GM12878 (cell line): ENCODE measurements around the gene CELF2. TPM values are rescaled to one million over a fixed set of nuclear protein-coding genes. Genes with fewer than 3 reads are reported as not detected.

ENCODE experiments used
- ATAC-seq: fragments of 200-7000 bp; cut with Tn5 transposase; 3 replicates; pipeline ENCODE4 v1.9.1; 2020; ENCODE audit warnings: mild to moderate bottlenecking, moderate library complexity
- BruUV-seq: library from RNA; stranded (reverse); fragments of 400-500 nt; replicated peaks from 2 replicates; lab custom pipeline; 2021; lab: Mats Ljungman, UMichigan
- CTCF ChIA-PET: fragments of 300-600 bp; sonication (Branson Sonifier 250); formaldehyde crosslinking; extraction: SDS; loops from one replicate; lab custom pipeline; 2021; ENCODE audit warnings: inconsistent platforms; lab: Yijun Ruan, JAX
- POLR2A ChIA-PET: fragments of 350-600 bp; formaldehyde crosslinking; extraction: SDS; loops from one replicate; lab custom pipeline; 2021; ENCODE audit warnings: inconsistent platforms; lab: Charles Lee
- RAD21 ChIA-PET: fragments of 300-600 bp; sonication (Branson Sonifier 250); formaldehyde crosslinking; loops from one replicate; lab custom pipeline; 2023; ENCODE audit warnings: antibody characterized with exemption; ENCODE audit not compliant: unreplicated experiment; lab: Charles Lee
- SMC1A ChIA-PET: fragments of 300-600 bp; sonication (Branson Sonifier 250); formaldehyde crosslinking; loops from one replicate; lab custom pipeline; 2023; ENCODE audit not compliant: unreplicated experiment, uncharacterized antibody; lab: Charles Lee
- DNase-seq: peaks from one replicate; pipeline ENCODE4 v3.0.0-alpha.2; 2011; ENCODE audit warnings: low read depth, low spot score
- FAIRE-seq: peaks from 3 replicates; lab custom pipeline; 2011; peaks lifted over from hg19 to GRCh38; lab: Jason Lieb, UNC
- H2AFZ ChIP-seq: 2 replicates; pipeline ENCODE4 v1.6.0; 2011; ENCODE audit warnings: low read depth, low read length, control low read depth; ENCODE audit not compliant: control insufficient read depth
- H3K27ac ChIP-seq: 2 replicates; pipeline ENCODE4 v1.5.1; 2011; ENCODE audit warnings: control low read depth; ENCODE audit not compliant: control insufficient read depth, insufficient read depth
- H3K27me3 ChIP-seq, 2 experiments: replicated peaks in 1 of 2; 2 replicates each; pipeline versions ENCODE4 v1.6.0 to v1.6.1; 2011; ENCODE audit warnings: low read length in 1 of 2; ENCODE audit not compliant: control insufficient read depth in 2 of 2, insufficient read depth in 2 of 2
- H3K36me3 ChIP-seq, 2 experiments: 2 replicates each; pipeline ENCODE4 v1.5.1; 2011; ENCODE audit warnings: low read length in 1 of 2; ENCODE audit not compliant: control insufficient read depth in 2 of 2, insufficient read depth in 2 of 2
- H3K4me1 ChIP-seq: 2 replicates; pipeline ENCODE4 v1.6.1; 2011; ENCODE audit warnings: mild to moderate bottlenecking, low read length, moderate library complexity, mixed read lengths; ENCODE audit not compliant: control insufficient read depth, insufficient read depth
- H3K4me2 ChIP-seq: 2 replicates; pipeline ENCODE4 v1.6.0; 2011; ENCODE audit warnings: control low read depth; ENCODE audit not compliant: control insufficient read depth, insufficient read depth
- H3K4me3 ChIP-seq: fragments of 200-600 bp; sonication (generic); 2 replicates; pipeline ENCODE4 v1.5.1; 2016
- H3K79me2 ChIP-seq: 2 replicates; pipeline ENCODE4 v1.6.0; 2011; ENCODE audit warnings: low read length; ENCODE audit not compliant: control insufficient read depth, insufficient read depth
- H3K9ac ChIP-seq: 2 replicates; pipeline ENCODE4 v1.8.0; 2011; ENCODE audit warnings: low read length, control low read depth, mixed read lengths; ENCODE audit not compliant: control insufficient read depth, insufficient read depth
- H3K9me3 ChIP-seq: replicated peaks from 3 replicates; pipeline ENCODE4 v1.5.1; 2011; ENCODE audit warnings: mild to moderate bottlenecking, low read length; ENCODE audit not compliant: control insufficient read depth, insufficient read depth
- H4K20me1 ChIP-seq: 2 replicates; pipeline ENCODE4 v1.6.0; 2011; ENCODE audit not compliant: control insufficient read depth, insufficient read depth
- BACH1 ChIP-seq: fragments of 450-650 bp; IDR thresholded peaks from 2 replicates; pipeline ENCODE4 v1.6.1; 2017; ENCODE audit warnings: mild to moderate bottlenecking, borderline replicate concordance
- BCLAF1 ChIP-seq: fragments of 450-650 bp; IDR thresholded peaks from 2 replicates; pipeline ENCODE4 v1.6.1; 2017; ENCODE audit warnings: antibody characterized with exemption, mild to moderate bottlenecking, moderate library complexity
- BHLHE40 ChIP-seq, 2 experiments: fragments of 450-650 bp in 1 of 2; IDR thresholded peaks; 2 replicates each; pipeline ENCODE4 v1.6.1; 2011 to 2017; ENCODE audit warnings: low read depth in 2 of 2, borderline replicate concordance in 1 of 2, improper control_type of control experiment in 1 of 2, low read length in 1 of 2, mild to moderate bottlenecking in 1 of 2
- CREB1 ChIP-seq: IDR thresholded peaks from 2 replicates; pipeline ENCODE4 v1.6.1; 2012; ENCODE audit warnings: low read depth, mild to moderate bottlenecking, inconsistent platforms
- DPF2 ChIP-seq: fragments of 450-650 bp; IDR thresholded peaks from 2 replicates; pipeline ENCODE4 v1.6.1; 2017; ENCODE audit warnings: mild to moderate bottlenecking
- IKZF2 ChIP-seq, 2 experiments: fragments of 450-650 bp; IDR thresholded peaks; 2 replicates each; pipeline ENCODE4 v1.6.1; 2017; ENCODE audit warnings: mild to moderate bottlenecking in 2 of 2, moderate library complexity in 2 of 2
- RB1 ChIP-seq: fragments of 450-650 bp; formaldehyde crosslinking; IDR thresholded peaks from 2 replicates; pipeline ENCODE4 v1.6.1; 2017; ENCODE audit warnings: mild to moderate bottlenecking, borderline replicate concordance
- REST ChIP-seq: IDR thresholded peaks from 2 replicates; pipeline ENCODE4 v1.6.1; 2012; ENCODE audit warnings: mild to moderate bottlenecking, low read depth, low read length
- RUNX3 ChIP-seq: IDR thresholded peaks from 2 replicates; pipeline ENCODE4 v1.6.1; 2012; ENCODE audit warnings: low read length, inconsistent platforms
- STAT3 ChIP-seq: IDR thresholded peaks from 2 replicates; pipeline ENCODE4 v1.6.1; 2011; ENCODE audit warnings: low read depth, low read length, improper control_type of control experiment
- TCF3 ChIP-seq: IDR thresholded peaks from 2 replicates; pipeline ENCODE4 v1.6.1; 2012; ENCODE audit warnings: low read depth, mild to moderate bottlenecking, low read length, borderline replicate concordance; ENCODE audit not compliant: insufficient read depth
- WGBS: methylation state at CpG from one replicate; pipeline ENCODE4 v1.1.6; 2016; ENCODE audit warnings: low lambda C conversion rate; ENCODE audit not compliant: insufficient replicate concordance, insufficient coverage; ENCODE audit errors: missing lambda C conversion rate; 5-methylcytosine and 5-hydroxymethylcytosine counted together
- in situ Hi-C: fragments of 300-500 bp; cut with MboI; formaldehyde crosslinking; loops from 9 replicates; pipeline ENCODE4 v1.14.3; 2018; ENCODE audit warnings: mixed read lengths
- intact Hi-C: fragments of 100-400 bp; cut with micrococcal nuclease; formaldehyde crosslinking; loops from one replicate; pipeline ENCODE4 v1.14.2; 2022; ENCODE audit not compliant: unreplicated experiment
- polyA plus RNA-seq, 11 experiments: library from polyadenylated mRNA; depleted of rRNA in 4 of 11; unstranded in 6 of 11; stranded (reverse) in 5 of 11; fragments of >200 nt; fragmentation: Nextera tagmentation in 4 of 11; fragmentation: Illumina TruSeq in 1 of 11; extraction: Ambion mirVana in 4 of 11; extraction: Trizol in 1 of 11; gene quantifications; 1 replicate in 1 of 11; 2 replicates in 10 of 11; pipeline versions ENCODE4 v1.2.1 to v1.2.3, GENCODE V29; 2011 to 2016; ENCODE audit warnings: inconsistent platforms in 2 of 11, missing spikeins in 2 of 11, low read depth in 1 of 11
- total RNA-seq, 4 experiments: library from RNA; depleted of rRNA in 3 of 4; stranded (reverse); fragments of >200 nt in 3 of 4; fragmentation: Illumina TruSeq in 1 of 4; extraction: Trizol in 1 of 4; gene quantifications; 2 replicates each; pipeline versions ENCODE4 v1.2.1 to v1.2.3, GENCODE V29; 2013 to 2021
- TF ChIP-seq, protein P1 (sequence below): IDR thresholded peaks from 2 replicates; pipeline ENCODE4 v1.6.1; 2012; ENCODE audit warnings: low read depth, low read length, improper control_type of control experiment
- TF ChIP-seq, protein P2 (sequence below): fragments of 450-650 bp; conservative IDR thresholded peaks from 2 replicates; pipeline ENCODE4 v1.6.1; 2017; ENCODE audit warnings: mild to moderate bottlenecking, moderate library complexity

Gene CELF2
- total and polyA plus RNA-seq, 10 of the 15 experiments (the other 5 are each of a cell fraction or from before 2014, with no cell fraction given): 20.8 to 129 (median 86.3) TPM

DNA sequence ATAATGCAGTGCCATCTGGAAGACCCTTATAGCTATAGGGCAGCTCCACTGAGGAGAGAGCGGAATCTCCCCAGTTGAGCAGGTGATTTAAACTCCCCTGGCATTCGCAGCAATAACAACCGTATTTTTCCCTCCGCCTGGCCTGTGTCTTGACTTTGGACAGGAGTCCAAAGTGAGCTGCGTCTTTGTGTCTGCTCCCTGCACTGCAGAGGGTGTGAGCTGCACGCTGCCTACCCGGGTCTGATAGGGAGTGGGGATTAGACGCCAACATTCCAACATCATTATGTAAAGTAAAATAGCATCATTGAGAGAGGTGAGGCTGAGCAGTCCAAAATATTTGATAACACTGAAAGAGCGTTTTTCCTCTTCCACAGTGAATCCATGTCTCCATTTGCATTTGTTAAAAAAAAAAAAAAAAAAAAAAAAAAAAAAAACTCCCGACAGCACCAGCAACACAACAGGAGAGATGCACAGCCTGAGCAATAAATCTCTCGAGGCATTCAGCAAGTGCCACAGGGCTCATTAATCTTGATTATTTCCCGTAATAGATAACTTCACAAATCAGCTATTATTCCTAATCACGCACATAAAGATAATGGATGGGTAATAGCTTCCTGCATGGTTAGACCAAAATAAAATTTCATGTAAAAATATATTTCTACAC lies 68.6 kb downstream of the CELF2 start (continued):
- TF ChIP-seq BCLAF1: no peak
- TF ChIP-seq STAT3: no peak
- TF ChIP-seq BACH1: no peak
- TF ChIP-seq IKZF2 (IDR thresholded peaks at IDR 0.05): no peak

GRCh38 chr10:11087372-11087771 lies 69.7 kb downstream of the CELF2 start:
- BruUV-seq: no TSS peak
- H3K4me3 ChIP-seq: no peak overlapping the region
- ChIA-PET CTCF (no interaction called here), RAD21 (no interaction called here), POLR2A (no interaction called here), SMC1A (no interaction called here)
- no peaks in the 10 kb centered on the region for H4K20me1 ChIP-seq
- H3K9me3 ChIP-seq: no peaks in the 10 kb centered on the region
- no peak overlapping the region for H2AFZ ChIP-seq
- WGBS: 96% methylated on average over 9 of the region's 9 CpGs
- H3K27me3 ChIP-seq: no peaks in the 10 kb centered on the region
- intact Hi-C loops: no loop called here
- ATAC-seq (no peak), DNase-seq (no peak), FAIRE-seq (no peak)
- H3K27ac ChIP-seq: no peak overlapping the region
- H3K79me2 ChIP-seq: no peaks in the 10 kb centered on the region
- no peak overlapping the region for H3K4me2 ChIP-seq
- H3K36me3 ChIP-seq: no peaks in the 10 kb centered on the region
- no peak overlapping the region for H3K9ac ChIP-seq
- peaks cover 5% of the 10 kb centered on the region; the same call in 1 of the 2 replicates for H3K4me1 ChIP-seq
- in situ Hi-C loops: no loop called here
- TF ChIP-seq RUNX3 (no peak), REST (no peak), BHLHE40 (IDR thresholded peaks at IDR 0.05; ENCODE audit: borderline replicate concordance in 1 of 2, low read depth in 2 of 2, low read length in 1 of 2) (no peak), CREB1 (no peak), DPF2 (no peak), RB1 (no peak), TCF3 (no peak)
- TF ChIP-seq, protein P1, sequence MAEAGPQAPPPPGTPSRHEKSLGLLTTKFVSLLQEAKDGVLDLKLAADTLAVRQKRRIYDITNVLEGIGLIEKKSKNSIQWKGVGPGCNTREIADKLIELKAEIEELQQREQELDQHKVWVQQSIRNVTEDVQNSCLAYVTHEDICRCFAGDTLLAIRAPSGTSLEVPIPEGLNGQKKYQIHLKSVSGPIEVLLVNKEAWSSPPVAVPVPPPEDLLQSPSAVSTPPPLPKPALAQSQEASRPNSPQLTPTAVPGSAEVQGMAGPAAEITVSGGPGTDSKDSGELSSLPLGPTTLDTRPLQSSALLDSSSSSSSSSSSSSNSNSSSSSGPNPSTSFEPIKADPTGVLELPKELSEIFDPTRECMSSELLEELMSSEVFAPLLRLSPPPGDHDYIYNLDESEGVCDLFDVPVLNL: no peak
- TF ChIP-seq, protein P2, sequence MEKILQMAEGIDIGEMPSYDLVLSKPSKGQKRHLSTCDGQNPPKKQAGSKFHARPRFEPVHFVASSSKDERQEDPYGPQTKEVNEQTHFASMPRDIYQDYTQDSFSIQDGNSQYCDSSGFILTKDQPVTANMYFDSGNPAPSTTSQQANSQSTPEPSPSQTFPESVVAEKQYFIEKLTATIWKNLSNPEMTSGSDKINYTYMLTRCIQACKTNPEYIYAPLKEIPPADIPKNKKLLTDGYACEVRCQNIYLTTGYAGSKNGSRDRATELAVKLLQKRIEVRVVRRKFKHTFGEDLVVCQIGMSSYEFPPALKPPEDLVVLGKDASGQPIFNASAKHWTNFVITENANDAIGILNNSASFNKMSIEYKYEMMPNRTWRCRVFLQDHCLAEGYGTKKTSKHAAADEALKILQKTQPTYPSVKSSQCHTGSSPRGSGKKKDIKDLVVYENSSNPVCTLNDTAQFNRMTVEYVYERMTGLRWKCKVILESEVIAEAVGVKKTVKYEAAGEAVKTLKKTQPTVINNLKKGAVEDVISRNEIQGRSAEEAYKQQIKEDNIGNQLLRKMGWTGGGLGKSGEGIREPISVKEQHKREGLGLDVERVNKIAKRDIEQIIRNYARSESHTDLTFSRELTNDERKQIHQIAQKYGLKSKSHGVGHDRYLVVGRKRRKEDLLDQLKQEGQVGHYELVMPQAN: no peak
